SH-SY5Y (cell line): ENCODE measurements around the gene PDHX.
A peak's percentile ranks its signal among the peaks of the same experiment; 100 is the strongest.

ENCODE experiments used
- GATA2 ChIP-seq: IDR thresholded peaks from 2 replicates; pipeline ENCODE4 v1.6.1; 2011; ENCODE audit warnings: mild to moderate bottlenecking, low read depth, low read length
- GATA3 ChIP-seq: IDR thresholded peaks from 2 replicates; pipeline ENCODE4 v1.6.1; 2011; ENCODE audit warnings: low read depth, mild to moderate bottlenecking, low read length, moderate library complexity

PDHX gene

DNA sequence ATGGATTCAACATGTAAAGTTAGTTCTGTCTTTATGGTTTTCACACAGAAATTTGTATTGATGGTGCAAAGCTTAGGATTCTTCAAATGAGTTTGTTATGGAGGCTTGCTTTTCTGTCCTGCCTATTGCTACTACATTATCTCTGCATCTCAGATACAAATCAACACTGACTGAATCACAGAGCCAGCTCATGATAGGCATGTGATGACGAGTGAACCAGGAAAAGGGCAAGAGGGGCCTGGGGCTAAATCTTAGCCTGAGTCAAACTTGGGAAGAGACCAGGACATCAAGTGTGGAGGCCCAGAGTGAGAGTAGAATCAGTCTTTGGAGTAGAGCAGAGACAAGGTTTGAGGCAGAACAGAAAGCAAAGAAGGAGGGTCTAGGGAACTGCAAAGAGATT is 115.4 kb downstream of the PDHX start:
- TF ChIP-seq GATA3 (no peak), GATA2 (no peak)

DNA sequence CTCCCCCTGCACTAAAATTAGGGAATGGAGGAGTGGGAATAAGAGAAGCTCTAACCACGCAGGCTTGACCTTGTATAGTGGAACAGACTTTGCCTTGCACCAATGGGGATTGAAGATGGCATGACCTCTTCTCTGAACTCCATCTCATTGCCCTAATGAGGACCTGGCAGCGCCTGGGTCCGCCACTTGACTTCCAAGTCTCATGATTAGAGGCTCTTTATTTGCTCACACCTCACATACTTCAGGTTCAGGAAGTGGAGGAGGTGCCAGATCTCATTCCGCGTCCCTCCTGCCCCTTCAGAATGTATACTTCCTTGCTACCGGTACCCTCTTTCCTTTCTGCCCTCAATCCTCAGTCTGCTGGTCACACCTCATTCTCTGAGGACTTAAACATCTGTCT is 116.6 kb downstream of the PDHX start:
- TF ChIP-seq GATA3 = no peak
- TF ChIP-seq GATA2 = no peak

DNA sequence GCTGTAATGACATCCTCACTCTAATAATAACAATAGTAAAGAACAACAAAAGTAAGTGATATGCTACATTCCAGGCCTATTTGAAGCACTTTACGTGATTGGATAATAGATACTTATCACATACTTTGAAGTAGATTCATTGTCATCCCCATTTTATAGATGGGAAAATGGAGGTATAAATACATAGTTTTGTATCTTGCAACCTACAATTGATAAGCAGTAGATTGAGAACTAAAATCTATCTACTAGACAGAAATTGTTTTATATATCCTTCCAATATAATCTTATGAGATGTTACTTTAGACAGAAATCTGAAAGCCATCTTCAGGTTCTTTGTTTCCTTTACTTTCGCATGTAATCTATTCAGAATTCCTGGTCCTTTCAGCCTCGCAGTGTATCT is 118.0 kb downstream of the PDHX start:
- TF ChIP-seq GATA2 (no peak), GATA3 (no peak)

DNA sequence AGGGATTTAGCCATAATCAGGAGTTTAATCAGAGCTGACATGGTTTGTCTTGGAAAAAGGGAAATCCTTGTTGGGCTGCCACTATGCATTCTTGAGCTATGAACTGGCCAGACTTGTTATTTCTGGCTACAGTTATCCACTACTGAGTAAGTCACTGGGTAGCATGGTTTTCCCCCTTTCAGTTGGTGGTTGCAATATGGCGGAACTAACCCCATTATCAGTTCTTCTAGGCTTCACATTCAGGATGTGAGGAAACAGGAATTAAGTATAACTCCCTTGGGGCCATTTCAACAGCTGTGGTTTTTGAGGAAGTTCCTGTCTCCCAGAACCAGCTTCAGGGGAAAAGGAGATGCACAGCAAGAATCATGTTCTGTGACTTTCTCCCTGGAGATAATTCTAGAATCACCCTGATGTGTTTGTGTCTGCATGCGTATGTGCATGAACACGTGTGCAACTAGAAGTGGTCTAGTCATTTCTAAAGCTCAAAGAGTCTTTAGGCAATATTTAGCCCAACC is 119.5 kb downstream of the PDHX start:
- TF ChIP-seq GATA2 = no peak
- TF ChIP-seq GATA3 = no peak

DNA sequence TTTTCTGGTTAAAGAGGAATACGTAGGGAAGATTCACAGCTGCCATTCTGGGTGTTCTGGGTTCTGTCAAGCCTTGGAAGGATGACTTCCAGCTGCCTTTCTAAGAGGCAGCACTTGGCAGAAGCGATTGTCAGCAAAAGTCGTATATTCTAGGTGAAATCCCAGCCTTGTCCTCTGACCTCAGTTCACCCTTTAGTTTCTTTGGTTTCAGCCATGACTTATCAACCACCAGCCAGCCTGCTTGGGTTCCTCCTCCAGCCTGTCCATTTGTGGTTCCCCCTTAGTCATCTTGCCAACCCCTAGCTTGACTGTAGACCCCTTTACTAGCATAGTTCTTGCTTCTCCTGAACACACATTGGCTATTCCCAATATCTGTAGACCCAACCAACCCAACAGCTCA is 120.2 kb downstream of the PDHX start:
- no peak for TF ChIP-seq GATA2
- no peak for TF ChIP-seq GATA3

DNA sequence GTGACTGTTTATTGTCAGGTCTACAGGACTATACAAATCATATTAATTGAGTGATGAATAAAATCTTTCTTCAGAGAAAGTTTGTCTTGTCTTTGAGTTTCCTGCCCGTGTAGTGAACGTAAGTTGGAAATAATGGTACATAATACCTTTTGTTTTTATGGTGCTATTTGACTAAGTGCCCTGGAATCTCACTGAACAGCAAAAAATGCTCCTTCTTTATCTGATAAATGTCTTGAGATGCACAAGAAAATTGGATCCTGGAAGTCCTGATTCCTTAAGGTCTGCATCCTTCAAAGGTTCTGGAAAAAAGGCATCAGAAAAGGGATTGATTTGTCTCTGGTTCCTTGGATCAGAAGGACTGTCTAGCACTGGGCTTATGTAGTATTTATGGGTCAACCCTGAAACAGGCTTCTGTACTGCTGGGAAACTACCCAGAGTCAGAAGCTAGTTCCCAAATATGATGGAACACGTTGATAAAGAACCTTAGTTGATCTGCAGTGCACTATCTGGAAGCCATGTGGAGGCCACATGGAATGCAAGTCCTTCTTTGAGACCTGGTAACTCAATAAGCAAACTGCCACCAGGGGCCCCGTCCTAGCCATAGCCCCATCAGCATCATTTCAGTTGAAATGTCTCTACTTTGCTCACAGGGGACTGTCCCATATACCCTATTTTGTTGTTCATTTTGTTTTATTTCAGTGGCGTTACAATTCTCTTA is 122.0 kb downstream of the PDHX start:
- TF ChIP-seq GATA3 (peak; percentile 64), GATA2 (peak; percentile 21; the same call in 1 of the 2 replicates)

DNA sequence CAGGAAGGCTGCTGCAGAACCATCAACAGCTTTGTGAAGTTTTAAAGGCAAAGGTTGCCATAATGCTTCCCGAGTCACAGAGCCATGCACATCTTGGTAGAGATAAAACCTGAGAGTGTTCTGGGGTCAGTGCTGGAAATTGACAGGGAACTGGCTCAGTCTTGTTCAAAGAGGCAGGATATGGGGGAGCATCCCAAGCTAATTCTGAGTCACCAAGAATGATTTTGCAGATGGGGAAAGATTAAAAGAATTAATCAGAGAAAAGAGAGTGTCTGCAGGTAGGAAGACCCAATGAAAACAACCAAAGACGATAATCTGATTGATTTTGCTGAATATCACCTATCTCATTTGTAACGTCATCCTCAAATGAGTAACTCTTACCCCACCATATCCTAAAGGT is 122.7 kb downstream of the PDHX start:
- TF ChIP-seq GATA3 = no peak
- TF ChIP-seq GATA2 = no peak

DNA sequence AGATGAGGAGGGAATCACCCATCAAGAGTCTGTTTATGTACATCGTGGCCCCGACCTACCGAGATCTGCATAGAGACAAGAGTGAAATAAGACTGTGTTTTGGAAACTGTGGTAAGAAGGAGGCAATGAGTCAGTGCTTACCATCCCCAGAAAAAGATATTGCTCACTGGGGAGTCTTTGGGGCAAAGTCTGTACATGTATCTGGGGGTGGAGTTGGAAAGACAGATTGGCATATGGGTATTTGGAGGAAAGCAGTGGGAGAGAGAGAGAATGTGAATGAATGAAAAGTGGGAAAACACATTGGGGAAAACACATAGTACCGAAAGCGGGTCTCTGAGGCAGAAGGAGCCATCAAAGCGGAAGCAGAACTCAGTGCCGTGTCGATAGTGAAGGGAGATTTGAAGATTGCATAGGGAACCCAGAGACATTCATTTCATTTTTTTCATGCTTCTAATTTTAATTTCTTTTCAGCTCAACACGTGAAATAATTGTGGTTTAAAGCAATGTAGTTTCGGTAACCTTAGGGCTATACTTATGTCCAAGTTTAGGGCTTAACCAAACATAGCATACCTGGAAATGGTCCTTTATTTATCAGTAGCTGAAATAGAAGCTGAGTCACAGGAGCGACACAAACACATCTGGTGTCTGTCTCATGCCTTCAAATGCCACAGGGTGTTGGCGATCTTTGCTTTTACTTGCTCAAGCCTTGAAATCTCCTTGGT is 124.0 kb downstream of the PDHX start:
- TF ChIP-seq GATA2 = no peak
- TF ChIP-seq GATA3 = no peak

DNA sequence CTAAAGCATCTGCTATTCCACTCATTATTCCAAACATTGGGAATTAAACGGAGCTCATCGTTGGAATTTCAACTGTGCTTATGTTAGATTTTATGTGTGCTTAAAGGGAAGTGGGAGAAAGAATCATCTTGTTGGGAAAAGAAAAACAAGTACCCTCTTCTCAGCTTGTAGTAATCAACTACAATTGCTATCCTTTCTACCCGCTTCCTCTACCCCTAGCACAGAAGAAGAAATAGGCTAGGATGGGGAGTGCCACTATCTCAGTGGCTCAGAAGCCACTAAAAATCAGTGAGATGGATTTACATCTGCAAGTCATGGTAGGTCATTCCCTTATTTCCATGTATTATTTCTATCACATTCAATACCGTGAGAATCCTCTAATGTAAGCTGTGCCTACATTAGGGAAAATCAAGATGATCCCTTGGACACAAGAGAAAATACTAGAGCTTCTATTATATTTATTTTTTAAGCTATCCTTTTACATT is 124.7 kb downstream of the PDHX start:
- no peak for TF ChIP-seq GATA3

DNA sequence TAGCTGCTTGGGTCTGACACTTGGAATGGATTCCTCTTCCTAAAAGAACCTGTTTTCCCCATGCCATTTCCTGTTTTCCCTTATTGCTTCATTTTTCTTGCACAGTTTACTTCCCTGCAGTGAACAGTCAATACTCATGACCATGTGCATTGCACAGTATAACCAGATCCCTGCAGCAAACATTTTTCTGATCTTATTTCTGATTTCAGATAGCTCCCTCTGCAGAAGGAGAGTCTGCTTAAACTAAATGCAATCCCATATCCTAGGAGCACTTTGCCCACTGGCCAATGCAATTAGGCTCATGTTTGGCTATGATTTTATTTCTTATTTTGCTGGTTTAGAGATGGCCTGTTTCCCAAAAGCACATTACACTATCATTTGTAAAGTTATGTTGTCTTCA is 125.8 kb downstream of the PDHX start:
- peak; percentile 70 for TF ChIP-seq GATA2
- TF ChIP-seq GATA3 = peak; percentile 49; the same call in 1 of the 2 replicates

DNA sequence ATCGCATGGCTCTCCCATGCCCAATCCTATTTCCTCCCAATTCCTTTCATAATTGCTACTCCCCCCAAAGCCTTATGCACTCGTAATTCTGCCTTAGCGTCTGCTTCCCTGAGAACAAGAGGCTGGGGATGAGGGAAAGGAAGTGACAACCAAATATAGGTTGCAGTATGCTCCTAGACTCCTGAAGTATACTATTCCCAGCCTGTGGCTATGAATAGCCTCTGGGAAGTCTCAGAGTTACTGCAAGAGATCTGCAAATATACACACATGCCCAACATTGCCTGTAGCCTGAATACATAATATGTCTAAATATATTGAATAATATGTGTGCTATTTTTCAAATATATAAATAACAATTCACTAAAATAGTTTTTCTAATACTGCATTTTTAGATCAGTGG is 126.5 kb downstream of the PDHX start:
- TF ChIP-seq GATA2 (no peak), GATA3 (no peak)

DNA sequence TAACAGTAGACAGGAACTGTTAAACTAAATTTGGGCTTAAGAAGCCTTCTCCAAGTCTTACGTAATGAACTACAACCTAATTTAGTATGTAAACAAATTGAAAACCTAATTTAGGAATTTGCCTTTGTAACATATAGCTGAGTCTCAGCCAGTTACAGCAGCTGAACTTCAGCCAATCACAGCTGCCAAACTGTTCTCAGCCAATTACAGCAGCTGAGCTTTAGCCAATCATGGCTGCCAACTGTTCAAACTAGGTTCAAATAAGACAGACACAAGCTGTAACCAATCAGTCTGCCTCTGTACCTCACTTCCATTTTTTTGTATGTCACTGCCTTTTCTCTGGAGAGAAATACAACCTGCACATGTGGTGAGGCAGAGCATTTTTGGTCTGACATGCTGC is 127.5 kb downstream of the PDHX start:
- no peak for TF ChIP-seq GATA2
- TF ChIP-seq GATA3 = no peak

DNA sequence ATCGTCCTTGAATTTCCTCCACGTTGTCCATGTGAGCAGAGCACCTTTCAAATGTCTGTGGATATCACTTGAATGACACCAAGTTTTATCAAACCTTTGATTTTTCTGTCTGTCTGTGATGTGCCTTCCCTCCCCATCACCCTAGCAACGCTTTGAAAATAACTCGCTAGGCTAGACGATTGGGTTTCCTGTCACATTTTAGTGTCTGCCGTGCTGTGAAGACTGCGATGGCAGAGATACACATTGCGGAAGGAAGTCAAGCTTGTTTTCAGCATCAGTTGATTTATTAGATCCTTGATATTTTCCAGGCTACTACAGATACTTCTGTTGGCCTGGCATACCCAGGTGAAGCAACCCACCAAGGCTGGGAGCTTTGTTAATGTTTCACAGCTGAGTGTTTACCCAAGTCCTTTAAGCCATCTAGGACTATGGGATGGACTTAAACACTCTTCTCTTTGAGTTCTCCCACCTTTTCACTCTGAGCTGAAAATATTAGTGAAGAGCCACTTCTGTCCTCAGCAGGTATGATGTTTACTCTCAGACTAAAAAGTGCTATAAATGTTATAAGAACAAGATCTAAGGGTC is 128.9 kb downstream of the PDHX start:
- TF ChIP-seq GATA2 (no peak), GATA3 (no peak)
